Body of pancreas (tissue), 4 donors: ENCODE measurements around the gene TNKS1BP1.

ENCODE experiments used
- POLR2A ChIP-seq, 3 donors: fragments of 450-650 bp; IDR thresholded peaks; one replicate each; pipeline ENCODE4 v1.6.1; 2016; ENCODE audit warnings: antibody characterized with exemption in 3 of 3, mild to moderate bottlenecking in 2 of 3
- TF ChIP-seq, protein P1 (sequence below), 7 experiments: fragments of 450-650 bp in 4 of 7; fragments of 200-600 bp in 3 of 7; sonication (generic) in 3 of 7; IDR thresholded peaks; one replicate each; pipeline ENCODE4 v1.5.1; 2016 to 2019; ENCODE audit warnings: antibody characterized with exemption in 7 of 7

DNA sequence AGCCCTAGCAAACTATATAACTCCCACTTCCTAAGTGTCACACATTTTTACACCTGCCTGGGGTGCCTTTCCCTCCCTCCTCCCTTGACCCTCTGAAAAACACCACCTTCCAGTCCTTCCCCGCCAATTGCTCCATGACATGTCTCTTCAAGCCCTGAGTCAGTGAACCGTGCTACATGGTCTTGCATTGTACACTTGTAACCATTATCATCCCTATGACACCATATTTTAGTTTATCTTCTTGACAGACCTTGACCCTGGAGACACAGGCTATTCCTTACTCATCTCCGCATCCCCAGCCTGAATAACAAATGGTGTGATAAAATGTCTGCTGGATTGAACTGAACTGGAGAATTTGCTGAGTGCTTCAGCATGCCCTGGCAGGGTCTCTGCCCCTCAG lies 36.9 kb downstream of the TNKS1BP1 start:
- TF ChIP-seq POLR2A (IDR thresholded peaks at IDR 0.05) = no peak
- TF ChIP-seq, protein P1, sequence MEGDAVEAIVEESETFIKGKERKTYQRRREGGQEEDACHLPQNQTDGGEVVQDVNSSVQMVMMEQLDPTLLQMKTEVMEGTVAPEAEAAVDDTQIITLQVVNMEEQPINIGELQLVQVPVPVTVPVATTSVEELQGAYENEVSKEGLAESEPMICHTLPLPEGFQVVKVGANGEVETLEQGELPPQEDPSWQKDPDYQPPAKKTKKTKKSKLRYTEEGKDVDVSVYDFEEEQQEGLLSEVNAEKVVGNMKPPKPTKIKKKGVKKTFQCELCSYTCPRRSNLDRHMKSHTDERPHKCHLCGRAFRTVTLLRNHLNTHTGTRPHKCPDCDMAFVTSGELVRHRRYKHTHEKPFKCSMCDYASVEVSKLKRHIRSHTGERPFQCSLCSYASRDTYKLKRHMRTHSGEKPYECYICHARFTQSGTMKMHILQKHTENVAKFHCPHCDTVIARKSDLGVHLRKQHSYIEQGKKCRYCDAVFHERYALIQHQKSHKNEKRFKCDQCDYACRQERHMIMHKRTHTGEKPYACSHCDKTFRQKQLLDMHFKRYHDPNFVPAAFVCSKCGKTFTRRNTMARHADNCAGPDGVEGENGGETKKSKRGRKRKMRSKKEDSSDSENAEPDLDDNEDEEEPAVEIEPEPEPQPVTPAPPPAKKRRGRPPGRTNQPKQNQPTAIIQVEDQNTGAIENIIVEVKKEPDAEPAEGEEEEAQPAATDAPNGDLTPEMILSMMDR (IDR thresholded peaks at IDR 0.05) = no peak
